Thymus (tissue), 11 donors: ENCODE measurements around the gene GRIK3. TPM values are rescaled to one million over a fixed set of nuclear protein-coding genes. Genes with fewer than 3 reads are reported as not detected.

Experiments used
- DNase-seq, 9 donors: peaks; one replicate each; pipeline ENCODE4 v3.0.0-alpha.2; 2013; ENCODE audit warnings: low spot score in 9 of 9, low read depth in 6 of 9, missing footprints in 1 of 9
- H3K27ac ChIP-seq, 2 donors: one replicate each; pipeline ENCODE4 v1.5.1; 2013; ENCODE audit warnings: control low read depth in 1 of 2, low read depth in 1 of 2, low read length in 1 of 2, mild to moderate bottlenecking in 1 of 2, moderate library complexity in 1 of 2
- H3K27me3 ChIP-seq, 2 donors: one replicate each; pipeline ENCODE4 v1.5.1; 2013; ENCODE audit warnings: low read length in 1 of 2; ENCODE audit not compliant: control insufficient read depth in 2 of 2, insufficient read depth in 1 of 2
- H3K36me3 ChIP-seq, 2 donors: one replicate each; pipeline ENCODE4 v1.5.1; 2013; ENCODE audit warnings: low read length in 1 of 2, mild to moderate bottlenecking in 1 of 2, moderate library complexity in 1 of 2; ENCODE audit not compliant: control insufficient read depth in 2 of 2, insufficient read depth in 2 of 2
- H3K4me1 ChIP-seq, 2 donors: one replicate each; pipeline ENCODE4 v1.5.1; 2013; ENCODE audit warnings: low read length in 2 of 2; ENCODE audit not compliant: control insufficient read depth in 2 of 2, insufficient read depth in 2 of 2
- H3K4me3 ChIP-seq, 2 donors: one replicate each; pipeline ENCODE4 v1.5.1; 2013; ENCODE audit warnings: low read length in 2 of 2, control low read depth in 1 of 2, mild to moderate bottlenecking in 1 of 2
- H3K9me3 ChIP-seq, 2 donors: one replicate each; pipeline ENCODE4 v1.5.1; 2013; ENCODE audit warnings: low read length in 1 of 2, mild to moderate bottlenecking in 1 of 2; ENCODE audit not compliant: control insufficient read depth in 2 of 2, insufficient read depth in 1 of 2
- WGBS: extraction: QIAGEN DNeasy Blood & Tissue Kit; methylation state at CpG from one replicate; pipeline ENCODE4 v1.1.7; 2013; 5-methylcytosine and 5-hydroxymethylcytosine counted together
- polyA plus RNA-seq: library from polyadenylated mRNA; stranded (reverse); fragments of 200-250 nt; gene quantifications from one replicate; pipeline ENCODE4 v1.2.3, GENCODE V29; 2013
- total RNA-seq: library from RNA; stranded (reverse); fragments of 120-200 nt; gene quantifications from one replicate; pipeline ENCODE4 v1.2.4, GENCODE V29; 2013
- donor health status: healthy.

GRIK3 gene
- total and polyA plus RNA-seq, 2 donors: 0.05 to 0.16 TPM

DNA sequence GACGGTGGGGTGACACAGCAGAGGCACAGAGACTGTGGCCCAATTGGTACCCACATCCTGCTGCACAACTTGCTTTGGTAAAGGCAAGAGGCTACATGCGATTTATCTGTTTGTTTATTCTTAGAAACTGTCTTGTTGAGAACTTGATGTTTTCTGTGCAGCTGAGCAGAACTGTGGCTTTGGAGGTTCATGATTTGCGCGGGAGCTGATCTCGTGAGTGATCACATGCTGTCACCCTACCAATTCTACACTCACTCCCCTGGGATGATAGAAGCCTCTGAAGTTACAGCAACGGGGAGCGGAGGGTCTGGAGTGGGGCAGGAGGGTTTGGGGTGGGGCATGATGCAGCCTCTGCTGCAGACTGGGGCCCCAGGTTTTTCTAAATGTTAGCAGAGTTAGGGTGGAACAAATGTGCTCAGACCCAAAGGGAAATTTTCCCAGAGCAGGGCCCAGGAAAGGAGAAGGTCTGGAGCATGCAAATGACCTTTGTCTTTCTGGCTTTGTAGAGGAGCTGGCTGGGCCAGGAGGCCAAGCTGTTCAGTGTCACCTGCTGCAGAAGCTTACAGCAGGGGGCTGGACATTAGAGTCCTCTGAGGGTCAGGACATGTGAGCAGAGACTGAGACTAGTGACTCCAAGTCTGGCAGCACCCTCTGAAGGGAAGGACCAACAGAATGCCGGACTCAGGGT lies 83.6 kb downstream of the GRIK3 start:
- Histone ChIP-seq H3K27ac (no peak overlapping the region), H3K9me3 (no peaks in the 10 kb centered on the region), H3K4me3 (no peak overlapping the region), H3K4me1 (no peaks in the 10 kb centered on the region), H3K36me3 (no peaks in the 10 kb centered on the region), H3K27me3 (no peaks in the 10 kb centered on the region)
- 80% methylated on average over 8 of the region's 8 CpGs for WGBS
- no peak for DNase-seq

GRCh38 chr1:36948606-36949005 lies 85.7 kb downstream of the GRIK3 start:
- no peak for DNase-seq
- H3K4me1 ChIP-seq: no peaks in the 10 kb centered on the region
- 95% methylated on average over 6 of the region's 6 CpGs for WGBS
- no peak overlapping the region for H3K4me3 ChIP-seq
- no peaks in the 10 kb centered on the region for H3K27me3 ChIP-seq
- H3K36me3 ChIP-seq: no peaks in the 10 kb centered on the region
- H3K27ac ChIP-seq: no peak overlapping the region
- no peaks in the 10 kb centered on the region for H3K9me3 ChIP-seq

DNA sequence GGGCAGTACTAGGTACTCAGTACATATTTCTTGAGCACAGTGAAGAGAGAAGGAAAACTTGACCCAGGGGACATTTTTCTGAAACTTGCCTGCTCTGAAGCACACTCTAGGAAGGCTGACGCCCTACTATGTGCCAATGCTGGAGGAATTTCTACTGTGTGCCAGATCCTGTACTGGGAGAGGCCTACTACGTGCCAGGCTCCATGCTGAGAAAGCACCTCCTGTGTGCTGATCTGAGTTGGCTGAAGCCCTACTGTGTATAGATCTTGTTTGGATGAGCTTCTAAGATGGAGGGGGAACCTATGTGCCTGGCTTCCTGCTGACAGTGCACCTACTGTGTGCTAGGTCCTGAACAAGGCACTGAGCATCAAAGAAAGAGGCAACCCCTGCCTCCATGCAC lies 86.2 kb downstream of the GRIK3 start:
- H3K4me3 ChIP-seq: no peak overlapping the region
- no peaks in the 10 kb centered on the region for H3K36me3 ChIP-seq
- H3K4me1 ChIP-seq: no peaks in the 10 kb centered on the region
- whole genome bisulfite sequencing: 77% methylated on average over 2 of the region's 2 CpGs
- DNase-seq: no peak
- H3K9me3 ChIP-seq: no peaks in the 10 kb centered on the region
- no peak overlapping the region for H3K27ac ChIP-seq
- no peaks in the 10 kb centered on the region for H3K27me3 ChIP-seq

- 37% methylated on average over 2 of the region's 2 CpGs for WGBS
- DNase-seq: no peak
- Histone ChIP-seq H3K27me3 (no peaks in the 10 kb centered on the region), H3K27ac (no peak overlapping the region), H3K9me3 (no peaks in the 10 kb centered on the region), H3K4me1 (no peaks in the 10 kb centered on the region), H3K4me3 (no peak overlapping the region), H3K36me3 (no peaks in the 10 kb centered on the region)
Observed at GRCh38 chr1:36947384-36947783, 86.9 kb downstream of the GRIK3 start.

- Histone ChIP-seq H3K36me3 (no peaks in the 10 kb centered on the region), H3K4me3 (no peak overlapping the region), H3K4me1 (no peaks in the 10 kb centered on the region), H3K27me3 (no peaks in the 10 kb centered on the region), H3K27ac (no peak overlapping the region), H3K9me3 (no peaks in the 10 kb centered on the region)
- DNase-seq: no peak
- WGBS: 90% methylated on average over 7 of the region's 7 CpGs
Observed at GRCh38 chr1:36944883-36945282, 89.4 kb downstream of the GRIK3 start.

- Histone ChIP-seq H3K9me3 (no peaks in the 10 kb centered on the region), H3K4me3 (no peak overlapping the region), H3K27ac (no peak overlapping the region), H3K27me3 (no peaks in the 10 kb centered on the region), H3K4me1 (no peaks in the 10 kb centered on the region), H3K36me3 (no peaks in the 10 kb centered on the region)
- DNase-seq: no peak
- WGBS: 48% methylated on average over 12 of the region's 12 CpGs
Observed at GRCh38 chr1:36942148-36942547, 92.2 kb downstream of the GRIK3 start.

GRCh38 chr1:36941316-36941978 lies 92.9 kb downstream of the GRIK3 start:
- H3K27me3 ChIP-seq: no peaks in the 10 kb centered on the region
- WGBS: 65% methylated on average over 8 of the region's 8 CpGs
- H3K27ac ChIP-seq: no peak overlapping the region
- DNase-seq: no peak
- H3K36me3 ChIP-seq: no peaks in the 10 kb centered on the region
- H3K4me1 ChIP-seq: no peaks in the 10 kb centered on the region
- H3K9me3 ChIP-seq: no peaks in the 10 kb centered on the region
- H3K4me3 ChIP-seq: no peak overlapping the region

GRCh38 chr1:36938819-36939218 lies 95.5 kb downstream of the GRIK3 start:
- WGBS: 79% methylated on average over 7 of the region's 7 CpGs
- Histone ChIP-seq H3K9me3 (no peaks in the 10 kb centered on the region), H3K27me3 (no peaks in the 10 kb centered on the region), H3K27ac (no peak overlapping the region), H3K4me1 (no peaks in the 10 kb centered on the region), H3K4me3 (no peak overlapping the region), H3K36me3 (no peaks in the 10 kb centered on the region)
- DNase-seq: no peak

GRCh38 chr1:36937371-36937770 lies 96.9 kb downstream of the GRIK3 start:
- Histone ChIP-seq H3K4me1 (no peaks in the 10 kb centered on the region), H3K27ac (no peak overlapping the region), H3K27me3 (no peaks in the 10 kb centered on the region), H3K4me3 (no peak overlapping the region), H3K36me3 (no peaks in the 10 kb centered on the region), H3K9me3 (no peaks in the 10 kb centered on the region)
- DNase-seq: no peak
- 92% methylated on average over 6 of the region's 6 CpGs for WGBS
